ENCODE data around the gene TTLL12.

GRCh38 chr22:43233529-43233928 lies 46.6 kb upstream of the TTLL12 start:
- no peak for TF ChIP-seq CTCF (IDR thresholded peaks at IDR 0.05)
- no peak for TF ChIP-seq POLR2A (IDR thresholded peaks at IDR 0.05)

Data from esophagus squamous epithelium (tissue), 4 donors.